NCI-H748 (cell line): ENCODE results near the gene ABHD16A.

Source experiments
- DNase-seq: peaks from one replicate; lab custom pipeline; 2025; ENCODE audit not compliant: unreplicated experiment; lab: John Stamatoyannopoulos, UW

ABHD16A gene

GRCh38 chr6:31663126-31663960 lies 39.8 kb downstream of the ABHD16A start:
- DNase-seq: no peak

GRCh38 chr6:31662124-31662723 lies 40.9 kb downstream of the ABHD16A start:
- no peak for DNase-seq

- DNase-seq: no peak
These were observed 41.6 kb downstream of the ABHD16A start for GRCh38 chr6:31661262-31662123.

GRCh38 chr6:31660381-31661261 lies 42.5 kb downstream of the ABHD16A start, which contains the start of gene C6orf47:
C6orf47 (minus strand) TSS chr6:31660778; CDS start chr6:31659947, 831 bp downstream.
- DNase-seq: peak; percentile 93

- DNase-seq: peak; percentile 42
These were observed 43.3 kb downstream of the ABHD16A start for GRCh38 chr6:31659649-31660380.

- DNase-seq: no peak
These were observed 44.0 kb downstream of the ABHD16A start for GRCh38 chr6:31658983-31659648.

GRCh38 chr6:31658158-31658688 lies 44.9 kb downstream of the ABHD16A start:
- no peak for DNase-seq

- no peak for DNase-seq
These were observed 45.5 kb downstream of the ABHD16A start for GRCh38 chr6:31657406-31658157.

DNA sequence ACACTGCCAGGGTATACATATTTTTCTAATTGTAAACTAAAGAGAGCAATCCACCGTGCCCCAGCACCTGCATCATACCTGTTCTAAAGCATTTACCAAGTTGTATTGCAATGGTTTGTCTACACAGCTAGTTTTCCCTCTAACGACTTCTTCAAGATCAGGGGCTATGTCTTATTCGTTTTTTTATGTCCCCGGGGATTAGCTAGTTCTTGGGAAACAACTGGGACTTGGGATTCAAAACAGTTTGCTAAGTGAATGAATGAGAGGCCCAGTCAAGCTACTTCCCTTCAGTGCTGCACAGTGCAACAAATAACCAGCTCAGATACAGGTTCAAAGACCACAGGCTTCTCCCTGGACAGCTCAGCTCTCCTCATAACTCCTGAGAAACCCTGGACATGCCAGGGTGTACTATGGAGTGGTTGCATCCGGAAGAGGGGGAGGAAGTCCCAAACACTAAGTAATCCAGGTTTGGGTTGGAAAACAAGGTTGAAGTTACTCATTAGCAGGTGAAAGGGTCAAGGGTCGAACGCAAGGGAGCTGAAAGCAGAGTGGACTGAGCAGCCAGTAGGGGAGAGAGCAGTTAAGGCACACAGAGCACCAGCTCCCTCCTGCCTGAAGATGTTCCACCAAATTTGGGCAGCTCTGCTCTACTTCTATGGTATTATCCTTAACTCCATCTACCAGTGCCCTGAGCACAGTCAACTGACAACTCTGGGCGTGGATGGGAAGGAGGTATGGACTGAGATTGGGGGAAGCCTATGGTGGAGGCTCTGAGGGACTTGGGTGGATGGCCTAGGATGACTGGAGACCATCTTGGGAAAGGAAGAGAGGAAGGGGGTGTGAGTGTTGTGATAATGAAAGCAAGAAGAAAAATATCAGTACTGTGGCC lies 47.5 kb downstream of the ABHD16A start, which contains the start of gene APOM:
Gene APOM, plus strand, starts transcription at position 546 of the 889 bp plus-strand sequence. Its CDS starts 73 bp downstream, at position 619.
- DNase-seq: no peak

GRCh38 chr6:31654574-31655348 lies 48.4 kb downstream of the ABHD16A start:
- DNase-seq: no peak

DNA sequence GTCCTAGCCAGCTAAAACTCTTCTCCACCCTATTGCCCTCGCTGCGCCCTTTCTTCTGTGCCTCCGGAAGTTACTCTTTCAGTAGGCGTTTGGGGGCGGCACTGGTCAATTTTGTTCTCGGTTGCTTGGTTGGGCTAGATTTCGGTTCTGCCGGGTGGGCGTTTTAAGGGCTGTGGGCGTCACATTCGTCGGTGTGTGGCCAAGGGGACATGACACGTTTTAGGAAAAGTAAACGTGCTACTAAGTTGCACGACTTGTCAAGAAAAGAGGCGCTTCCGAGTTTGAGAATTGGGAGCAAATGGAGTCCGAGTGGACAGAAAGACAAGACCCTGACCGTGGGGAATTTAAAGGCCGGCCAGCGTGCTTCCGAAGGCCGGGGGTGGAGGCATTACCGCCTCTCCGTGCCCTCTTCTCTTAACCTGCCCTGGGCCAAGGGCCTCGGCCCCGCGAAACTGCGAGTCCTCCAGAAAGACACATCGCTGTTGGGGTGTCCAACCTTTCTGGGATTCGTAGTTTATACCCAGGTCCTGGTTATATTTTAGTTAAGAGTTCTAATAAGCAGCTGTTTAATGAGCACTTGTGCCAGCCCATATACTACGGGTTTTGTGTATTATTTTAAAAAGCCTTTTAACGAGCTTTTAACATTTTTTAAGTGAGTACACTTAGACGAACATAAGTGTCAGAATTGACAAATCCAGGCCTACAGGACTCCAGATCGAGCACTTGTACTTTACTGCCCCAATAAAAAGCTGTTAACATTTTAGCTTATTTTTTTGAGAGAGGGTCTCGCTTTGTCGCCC lies 50.0 kb downstream of the ABHD16A start:
- DNase-seq: peak; percentile 99

DNA sequence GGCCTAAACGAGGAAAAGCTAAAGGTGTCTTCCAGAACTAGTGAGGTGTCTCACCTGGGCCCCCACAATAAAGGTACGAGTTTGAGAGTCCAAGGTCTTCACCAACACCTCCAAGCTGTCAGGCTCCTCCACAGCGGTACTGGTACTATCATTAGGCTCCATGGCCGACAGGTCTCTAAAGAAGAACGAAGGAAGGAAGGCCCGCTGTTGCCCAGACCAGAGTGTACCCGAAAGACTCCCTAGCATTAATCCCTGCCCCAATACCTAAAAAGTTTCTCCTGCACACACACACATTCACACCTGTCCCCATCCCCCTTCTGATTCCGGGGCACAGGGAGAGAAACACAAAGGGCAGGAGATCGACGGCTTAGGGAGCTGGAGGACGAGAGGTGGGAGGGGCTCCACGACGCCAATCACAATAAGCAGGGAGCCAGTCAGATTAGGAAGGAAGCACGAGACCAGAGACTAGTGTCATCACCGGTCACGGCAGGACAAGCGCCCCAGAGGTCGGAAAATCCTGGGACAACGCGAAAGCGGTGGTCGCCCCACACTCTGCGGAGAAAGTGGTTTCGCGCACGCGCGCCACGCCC lies 51.4 kb downstream of the ABHD16A start:
- no peak for DNase-seq

DNA sequence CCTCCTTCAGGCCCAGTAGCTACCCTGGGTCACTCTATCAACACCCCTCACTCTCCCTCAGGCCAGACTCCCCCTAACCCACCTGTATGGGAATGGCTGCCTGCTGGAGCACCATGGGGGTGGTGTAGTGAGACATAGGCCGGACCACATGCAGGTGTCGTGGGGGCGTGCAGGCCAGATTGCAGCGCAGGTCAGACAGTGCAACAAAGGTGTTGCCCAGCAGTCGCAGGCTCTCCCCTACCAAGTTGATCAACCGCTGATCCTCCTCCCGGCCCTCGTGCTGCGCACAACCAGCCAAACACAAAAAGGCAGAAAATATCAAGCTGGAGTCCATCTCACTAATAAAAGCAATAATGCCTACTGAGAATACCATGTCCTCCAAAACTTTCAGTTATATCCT lies 57.8 kb downstream of the ABHD16A start:
- DNase-seq: no peak

GRCh38 chr6:31643818-31644454 lies 59.2 kb downstream of the ABHD16A start:
- DNase-seq: no peak
